HCT116 (cell line): ENCODE results near the gene TCERG1L. TPM values are rescaled to one million over a fixed set of nuclear protein-coding genes. Genes with fewer than 3 reads are reported as not detected.
"Not testable (repeated sequence)": the region's sequence is repeated elsewhere in the genome, so short reads cannot be mapped to it uniquely, and the experiment has no call there.

Experiments
- ATAC-seq: fragments of 200-7000 bp; cut with Tn5 transposase; 2 replicates; pipeline ENCODE4 v1.9.1; 2020; ENCODE audit warnings: mild to moderate bottlenecking, moderate library complexity
- BruUV-seq: library from RNA; stranded (reverse); fragments of 400-500 nt; replicated peaks from 2 replicates; lab custom pipeline; 2021; lab: Mats Ljungman, UMichigan
- CTCF ChIA-PET: fragments of 300-600 bp; sonication (Branson Sonifier 250); formaldehyde crosslinking; loops from one replicate; lab custom pipeline; 2021; ENCODE audit warnings: antibody characterized with exemption; lab: Charles Lee
- POLR2A ChIA-PET: fragments of 300-600, 350-600 bp; sonication (Branson Sonifier 250); formaldehyde crosslinking; loops from one replicate; lab custom pipeline; 2021; ENCODE audit warnings: antibody characterized with exemption; lab: Charles Lee
- RAD21 ChIA-PET, 2 experiments: fragments of 300-600 bp; sonication (Branson Sonifier 250); formaldehyde crosslinking; loops; one replicate each; lab custom pipeline; 2023; ENCODE audit warnings: low total read pairs in 2 of 2; ENCODE audit not compliant: uncharacterized antibody in 2 of 2, unreplicated experiment in 2 of 2, low non-redundant PET in 1 of 2; lab: Charles Lee
- DNase-seq: peaks from one replicate; pipeline ENCODE4 v3.0.0-alpha.2; 2010; ENCODE audit warnings: low read depth, low spot score
- H2AFZ ChIP-seq: fragments of 200-600 bp; shearing (Covaris generic), sonication (generic); 2 replicates; pipeline ENCODE4 v1.6.1; 2017; ENCODE audit warnings: low read depth, mixed run types, mixed read lengths, antibody characterized with exemption, low read length; ENCODE audit not compliant: poor library complexity, severe bottlenecking
- H3K27ac ChIP-seq: 2 replicates; pipeline ENCODE4 v1.5.1; 2012; ENCODE audit warnings: low read depth, low read length
- H3K27me3 ChIP-seq: fragments of 200-600 bp; sonication (generic); 2 replicates; pipeline ENCODE4 v1.6.1; 2016; ENCODE audit warnings: mixed run types, low read length, mixed read lengths; ENCODE audit not compliant: insufficient read depth
- H3K36me3 ChIP-seq, 2 experiments: fragments of 200-500 bp in 1 of 2; fragments of 200-600 bp in 1 of 2; sonication (Bioruptor generic) in 1 of 2; sonication (generic) in 1 of 2; 2 replicates each; pipeline versions ENCODE4 v1.5.1 to v1.6.1; 2014 to 2016; ENCODE audit warnings: low read length in 2 of 2, inconsistent platforms in 1 of 2, mixed read lengths in 1 of 2, mixed run types in 1 of 2; ENCODE audit not compliant: insufficient read depth in 2 of 2, control insufficient read depth in 1 of 2
- H3K4me1 ChIP-seq, 2 experiments: fragments of 200-600 bp in 1 of 2; sonication (generic) in 1 of 2; 2 replicates each; pipeline versions ENCODE4 v1.5.1 to v1.6.1; 2012 to 2017; ENCODE audit warnings: low read length in 2 of 2, inconsistent platforms in 1 of 2, mild to moderate bottlenecking in 1 of 2, mixed read lengths in 1 of 2, mixed run types in 1 of 2, moderate library complexity in 1 of 2; ENCODE audit not compliant: insufficient read depth in 2 of 2, control insufficient read depth in 1 of 2
- H3K4me2 ChIP-seq: fragments of 200-600 bp; sonication (generic); 2 replicates; pipeline ENCODE4 v1.6.1; 2017; ENCODE audit warnings: mixed run types, low read length, mixed read lengths
- H3K4me3 ChIP-seq, 2 experiments: fragments of 200-600 bp in 1 of 2; sonication (generic) in 1 of 2; replicated peaks in 1 of 2; 2 replicates each; pipeline ENCODE4 v1.5.1; 2011 to 2016; ENCODE audit warnings: low read length in 2 of 2, control low read depth in 1 of 2, low read depth in 1 of 2, mild to moderate bottlenecking in 1 of 2, mixed read lengths in 1 of 2, mixed run types in 1 of 2
- H3K79me2 ChIP-seq: fragments of 200-600 bp; sonication (generic); 2 replicates; pipeline ENCODE4 v1.6.1; 2017; ENCODE audit warnings: mild to moderate bottlenecking, mixed run types, low read length, moderate library complexity, mixed read lengths; ENCODE audit not compliant: insufficient read depth
- H3K9ac ChIP-seq: fragments of 200-600 bp; sonication (generic); 2 replicates; pipeline ENCODE4 v1.6.1; 2016; ENCODE audit warnings: low read length, mixed read lengths
- H3K9me2 ChIP-seq: fragments of 200-600 bp; sonication (generic), shearing (Covaris generic); 2 replicates; pipeline ENCODE4 v1.6.1; 2017; ENCODE audit warnings: mixed run types, mild to moderate bottlenecking, moderate library complexity; ENCODE audit not compliant: insufficient read depth
- H3K9me3 ChIP-seq, 2 experiments: fragments of 200-500 bp in 1 of 2; fragments of 200-600 bp in 1 of 2; sonication (Bioruptor generic) in 1 of 2; sonication (generic) in 1 of 2; 2 replicates each; pipeline ENCODE4 v1.6.1; 2014 to 2017; ENCODE audit warnings: low read length in 2 of 2, mixed read lengths in 2 of 2, inconsistent platforms in 1 of 2, low read depth in 1 of 2, mild to moderate bottlenecking in 1 of 2, mixed run types in 1 of 2, moderate library complexity in 1 of 2; ENCODE audit not compliant: control insufficient read depth in 1 of 2, insufficient read depth in 1 of 2
- H4K20me1 ChIP-seq: fragments of 200-600 bp; sonication (generic), shearing (Covaris generic); 2 replicates; pipeline ENCODE4 v1.6.1; 2017; ENCODE audit warnings: mixed run types, mild to moderate bottlenecking, moderate library complexity; ENCODE audit not compliant: insufficient read depth
- ATF3 ChIP-seq: IDR thresholded peaks from 2 replicates; pipeline ENCODE4 v1.6.1; 2012
- CBX3 ChIP-seq: IDR thresholded peaks from 2 replicates; pipeline ENCODE4 v1.6.1; 2012; ENCODE audit warnings: low read depth
- EGR1 ChIP-seq: IDR thresholded peaks from 2 replicates; pipeline ENCODE4 v1.6.1; 2012; ENCODE audit warnings: low read depth
- EZH2 ChIP-seq: fragments of 200-600 bp; sonication (generic); IDR thresholded peaks from 2 replicates; pipeline ENCODE4 v1.6.1; 2017; ENCODE audit warnings: antibody characterized with exemption, mixed run types
- EZH2phosphoT487 ChIP-seq: fragments of 200-600 bp; IDR thresholded peaks from 2 replicates; pipeline ENCODE4 v1.6.1; 2018; ENCODE audit warnings: antibody characterized with exemption, borderline replicate concordance
- FOSL1 ChIP-seq: IDR thresholded peaks from 2 replicates; pipeline ENCODE4 v1.6.1; 2012; ENCODE audit warnings: low read depth
- JUND ChIP-seq: IDR thresholded peaks from 2 replicates; pipeline ENCODE4 v1.6.1; 2012
- POLR2A ChIP-seq: IDR thresholded peaks from 2 replicates; pipeline ENCODE4 v1.7.0; 2011; ENCODE audit warnings: borderline replicate concordance; ENCODE audit not compliant: insufficient read depth, insufficient read length; ENCODE audit errors: extremely low read depth
- POLR2AphosphoS5 ChIP-seq: IDR thresholded peaks from 2 replicates; pipeline ENCODE4 v1.6.1; 2011; ENCODE audit warnings: mild to moderate bottlenecking, low read depth, low read length, moderate library complexity
- RAD21 ChIP-seq: IDR thresholded peaks from 2 replicates; pipeline ENCODE4 v1.6.1; 2012; ENCODE audit warnings: low read depth, mild to moderate bottlenecking
- SIN3A ChIP-seq: IDR thresholded peaks from 2 replicates; pipeline ENCODE4 v1.6.1; 2012; ENCODE audit warnings: low read depth
- SP1 ChIP-seq: IDR thresholded peaks from 2 replicates; pipeline ENCODE4 v1.6.1; 2012; ENCODE audit warnings: low read depth
- TCF7L2 ChIP-seq: IDR thresholded peaks from 2 replicates; pipeline ENCODE4 v1.7.0; 2011; ENCODE audit warnings: borderline replicate concordance, inconsistent platforms; ENCODE audit not compliant: insufficient read depth, insufficient read length; ENCODE audit errors: extremely low read depth
- YY1 ChIP-seq: IDR thresholded peaks from 2 replicates; pipeline ENCODE4 v1.6.1; 2011; ENCODE audit warnings: low read length, low read depth, moderate library complexity, mild to moderate bottlenecking; ENCODE audit not compliant: insufficient replicate concordance; ENCODE audit errors: extremely low read depth
- intact Hi-C: fragments of 100-400 bp; cut with micrococcal nuclease; formaldehyde crosslinking; loops from 2 replicates; pipeline ENCODE4 v1.10.0; 2022
- total RNA-seq: library from RNA; stranded (reverse); gene quantifications from one replicate; pipeline ENCODE4 v1.2.1, GENCODE V29; 2021; ENCODE audit not compliant: unreplicated experiment

TCERG1L gene
- total RNA-seq, 1 experiment from 2014 or later = not detected

GRCh38 chr10:131079314-131079713 is 232.2 kb downstream of the TCERG1L start (continued):
- TF ChIP-seq YY1 = no peak
- TF ChIP-seq FOSL1 = no peak
- TF ChIP-seq, all 23 proteins: peak for 0

GRCh38 chr10:131078882-131079280 is 232.6 kb downstream of the TCERG1L start:
- H3K4me2 ChIP-seq, H3K9ac ChIP-seq, RAD21 ChIA-PET, ATAC-seq, H3K4me1 ChIP-seq, POLR2A ChIA-PET, intact Hi-C loops, H3K4me3 ChIP-seq, H3K27ac ChIP-seq, H2AFZ ChIP-seq, H3K36me3 ChIP-seq, BruUV-seq, H4K20me1 ChIP-seq, H3K9me2 ChIP-seq, H3K9me3 ChIP-seq, DNase-seq, H3K79me2 ChIP-seq, CTCF ChIA-PET, H3K27me3 ChIP-seq: not testable (repeated sequence)

GRCh38 chr10:131078131-131078881 is 233.2 kb downstream of the TCERG1L start:
- TF ChIP-seq POLR2A (no peak), EZH2 (no peak), SIN3A (no peak), JUND (no peak), CBX3 (no peak), POLR2AphosphoS5 (no peak), EZH2phosphoT487 (no peak), TCF7L2 (no peak), EGR1 (no peak), SP1 (no peak), RAD21 (no peak), FOSL1 (no peak), ATF3 (no peak)
- no TSS peak for BruUV-seq
- Histone ChIP-seq H2AFZ (no peak overlapping the region), H3K36me3 (no peaks in the 10 kb centered on the region), H3K4me2 (no peak overlapping the region), H3K27ac (no peak overlapping the region), H3K27me3 (no peaks in the 10 kb centered on the region), H3K79me2 (no peaks in the 10 kb centered on the region), H3K9me2 (no peaks in the 10 kb centered on the region), H3K4me3 (no peak overlapping the region), H3K9ac (no peak overlapping the region), H4K20me1 (no peaks in the 10 kb centered on the region), H3K4me1 (no peaks in the 10 kb centered on the region), H3K9me3 (no peaks in the 10 kb centered on the region)
- DNase-seq (no peak), ATAC-seq (no peak)
- RAD21 ChIA-PET = no interaction called here
- CTCF ChIA-PET = no interaction called here
- POLR2A ChIA-PET = no interaction called here
- intact Hi-C loops = no loop called here
